Sigmoid colon (tissue), 4 donors: ENCODE results near the gene GTPBP8.
"Not testable (repeated sequence)": the region's sequence is repeated elsewhere in the genome, so short reads cannot be mapped to it uniquely, and the experiment has no call there.

Experiments
- POLR2A ChIP-seq, 2 donors: fragments of 450-650 bp; IDR thresholded peaks; one replicate each; pipeline ENCODE4 v1.6.1; 2016; ENCODE audit warnings: antibody characterized with exemption in 2 of 2, mild to moderate bottlenecking in 2 of 2, moderate library complexity in 2 of 2
- POLR2AphosphoS5 ChIP-seq, 4 donors: sonication (generic); formaldehyde crosslinking; IDR thresholded peaks; one replicate each; pipeline ENCODE4 v1.6.1; 2017; ENCODE audit warnings: antibody characterized with exemption in 4 of 4
- TF ChIP-seq, protein P1 (sequence below), 4 experiments: fragments of 450-650 bp in 3 of 4; fragments of 200-600 bp in 1 of 4; IDR thresholded peaks; one replicate each; pipeline ENCODE4 v1.5.1; 2016 to 2019; ENCODE audit warnings: antibody characterized with exemption in 4 of 4, mild to moderate bottlenecking in 3 of 4, moderate library complexity in 2 of 4

DNA sequence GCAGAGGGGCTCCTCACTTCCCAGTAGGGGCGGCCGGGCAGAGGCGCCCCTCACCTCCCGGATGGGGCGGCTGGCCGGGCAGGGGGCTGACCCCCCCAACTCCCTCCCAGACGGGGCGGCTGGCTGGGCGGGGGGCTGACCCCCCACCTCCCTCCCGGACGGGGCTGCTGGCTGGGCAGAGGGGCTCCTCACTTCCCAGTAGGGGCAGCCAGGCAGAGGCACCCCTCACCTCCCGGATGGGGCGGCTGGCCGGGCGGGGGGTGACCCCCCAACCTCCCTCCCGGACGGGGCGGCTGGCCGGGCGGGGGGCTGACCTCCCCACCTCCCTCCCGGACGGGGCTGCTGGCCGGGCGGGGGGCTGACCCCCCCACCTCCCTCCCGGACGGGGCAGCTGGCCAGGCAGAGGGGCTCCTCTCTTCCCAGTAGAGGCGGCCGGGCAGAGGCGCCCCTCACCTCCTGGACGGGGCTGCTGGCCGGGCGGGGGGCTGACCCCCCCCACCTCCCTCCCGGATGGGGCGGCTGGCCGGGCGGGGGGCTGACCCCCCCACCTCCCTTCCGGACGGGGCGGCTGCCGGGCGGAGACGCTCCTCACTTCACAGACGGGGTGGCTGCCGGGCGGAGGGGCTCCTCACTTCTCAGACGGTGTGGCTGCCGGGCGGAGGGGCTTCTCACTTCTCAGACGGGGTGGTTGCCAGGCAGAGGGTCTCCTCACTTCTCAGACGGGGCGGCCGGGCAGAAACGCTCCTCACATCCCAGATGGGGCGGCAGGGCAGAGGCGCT lies 55.6 kb downstream of the GTPBP8 start:
- TF ChIP-seq, protein P1, sequence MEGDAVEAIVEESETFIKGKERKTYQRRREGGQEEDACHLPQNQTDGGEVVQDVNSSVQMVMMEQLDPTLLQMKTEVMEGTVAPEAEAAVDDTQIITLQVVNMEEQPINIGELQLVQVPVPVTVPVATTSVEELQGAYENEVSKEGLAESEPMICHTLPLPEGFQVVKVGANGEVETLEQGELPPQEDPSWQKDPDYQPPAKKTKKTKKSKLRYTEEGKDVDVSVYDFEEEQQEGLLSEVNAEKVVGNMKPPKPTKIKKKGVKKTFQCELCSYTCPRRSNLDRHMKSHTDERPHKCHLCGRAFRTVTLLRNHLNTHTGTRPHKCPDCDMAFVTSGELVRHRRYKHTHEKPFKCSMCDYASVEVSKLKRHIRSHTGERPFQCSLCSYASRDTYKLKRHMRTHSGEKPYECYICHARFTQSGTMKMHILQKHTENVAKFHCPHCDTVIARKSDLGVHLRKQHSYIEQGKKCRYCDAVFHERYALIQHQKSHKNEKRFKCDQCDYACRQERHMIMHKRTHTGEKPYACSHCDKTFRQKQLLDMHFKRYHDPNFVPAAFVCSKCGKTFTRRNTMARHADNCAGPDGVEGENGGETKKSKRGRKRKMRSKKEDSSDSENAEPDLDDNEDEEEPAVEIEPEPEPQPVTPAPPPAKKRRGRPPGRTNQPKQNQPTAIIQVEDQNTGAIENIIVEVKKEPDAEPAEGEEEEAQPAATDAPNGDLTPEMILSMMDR (IDR thresholded peaks at IDR 0.05) = not testable (repeated sequence)
- TF ChIP-seq POLR2A, POLR2AphosphoS5 (IDR thresholded peaks at IDR 0.05): not testable (repeated sequence)
